ENCODE measurements around the gene RAI1. TPM values are rescaled to one million over a fixed set of nuclear protein-coding genes. Genes with fewer than 3 reads are reported as not detected.

Gene RAI1
- polyA plus RNA-seq, 1 donor from 2014 or later, result 3.0 TPM

DNA sequence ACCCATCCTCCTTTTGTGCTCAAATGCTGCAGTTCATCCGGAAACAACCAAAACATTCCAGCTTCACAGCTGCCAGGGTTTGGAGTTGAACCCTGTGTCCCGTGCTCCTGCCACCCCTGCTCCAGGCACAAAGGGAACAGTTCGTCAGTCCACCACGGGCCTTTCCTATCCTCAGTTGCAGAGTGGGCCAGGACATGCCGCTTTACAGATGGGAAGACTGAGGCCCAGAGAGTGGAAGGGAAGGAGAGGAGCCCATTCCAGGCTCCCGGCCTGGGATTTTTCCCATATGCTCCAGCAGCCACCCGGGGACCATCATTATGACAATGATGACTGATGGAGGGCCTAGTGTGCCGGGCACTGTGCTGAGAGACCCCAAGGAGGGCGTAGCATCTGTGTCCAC is 27.6 kb downstream of the RAI1 start:
- Mint-ChIP-seq H3K36me3 (peaks cover 3% of the 10 kb centered on the region), H3K4me1 (peaks cover 8 to 10% (median 10%) of the 10 kb centered on the region in 3 donors), H3K9me3 (no peaks in the 10 kb centered on the region), H3K4me3 (no peak overlapping the region), H3K27ac (no peak overlapping the region), H3K27me3 (no peaks in the 10 kb centered on the region)

- Mint-ChIP-seq H3K4me3 (no peak overlapping the region), H3K27ac (no peak overlapping the region), H3K9me3 (no peaks in the 10 kb centered on the region), H3K36me3 (peaks cover 3% of the 10 kb centered on the region), H3K4me1 (peaks cover 12 to 15% (median 14%) of the 10 kb centered on the region in 3 donors), H3K27me3 (no peaks in the 10 kb centered on the region)
Observed at GRCh38 chr17:17709815-17710321, 28.6 kb downstream of the RAI1 start.

DNA sequence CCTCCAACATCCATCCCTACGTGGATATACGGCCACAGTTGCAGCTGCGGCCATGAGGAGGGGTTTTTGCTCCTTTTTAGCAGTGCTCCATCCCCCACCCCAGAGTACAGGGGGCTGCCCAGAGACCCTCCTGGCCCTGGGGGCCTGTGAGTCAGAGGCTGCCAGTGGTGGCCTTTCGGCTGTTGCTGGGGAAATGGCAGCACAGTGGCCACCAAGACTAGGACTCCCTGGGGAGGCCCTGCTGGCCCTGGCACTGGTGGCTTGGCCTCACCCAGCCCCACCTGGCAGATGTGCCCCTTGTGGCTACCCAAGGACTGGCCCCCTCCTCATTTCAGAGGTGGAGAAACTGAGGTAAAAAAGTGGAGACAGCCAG is 29.1 kb downstream of the RAI1 start:
- Mint-ChIP-seq H3K4me1 (peaks cover 12 to 16% (median 14%) of the 10 kb centered on the region in 3 donors), H3K4me3 (no peak overlapping the region), H3K27ac (peak overlapping the region in 1 of 3 donors; percentile 74), H3K36me3 (peaks cover 3% of the 10 kb centered on the region), H3K9me3 (no peaks in the 10 kb centered on the region), H3K27me3 (no peaks in the 10 kb centered on the region)

DNA sequence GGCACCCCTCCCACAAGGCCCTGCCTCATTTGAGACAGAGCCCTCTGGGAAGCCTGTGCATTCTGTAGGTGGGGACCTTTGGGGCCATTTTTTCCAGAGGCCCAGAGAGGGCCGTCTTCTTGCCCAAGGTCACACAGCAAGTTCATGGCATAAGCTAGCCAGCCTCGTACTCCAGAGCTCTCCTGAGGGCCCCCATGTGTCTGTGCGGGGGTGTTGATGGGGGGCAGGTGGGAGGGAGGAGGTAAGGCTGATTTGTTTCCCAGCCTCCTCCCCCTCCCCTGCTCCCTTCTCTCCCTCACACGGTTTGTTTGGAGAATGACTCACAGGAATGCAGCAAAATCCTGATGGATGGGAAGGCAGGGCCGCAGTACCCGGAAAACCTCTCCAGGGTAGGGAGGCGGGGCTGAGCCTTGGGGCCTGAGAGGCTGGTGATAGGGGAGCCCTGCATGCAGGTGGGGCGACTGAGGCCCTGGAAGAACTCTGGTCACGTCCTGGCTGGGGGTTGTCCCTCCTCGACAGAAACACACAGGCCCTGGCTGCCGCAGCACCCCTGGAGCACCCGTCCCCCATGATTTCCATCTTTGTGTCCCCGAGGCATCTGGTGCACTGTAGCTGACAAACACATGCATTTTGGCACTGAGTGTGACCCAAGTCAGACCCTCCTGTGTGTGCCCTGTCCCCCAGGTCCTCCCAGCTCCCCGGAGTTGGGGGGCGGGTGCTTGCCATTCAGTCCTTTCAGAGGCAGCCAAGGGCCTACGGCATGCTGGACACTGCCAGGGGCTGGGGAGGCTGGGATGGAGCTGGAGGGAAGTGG is 29.7 kb downstream of the RAI1 start:
- Mint-ChIP-seq H3K27me3 (no peaks in the 10 kb centered on the region), H3K36me3 (peaks cover 3% of the 10 kb centered on the region), H3K9me3 (no peaks in the 10 kb centered on the region), H3K4me1 (peaks cover 12 to 16% (median 14%) of the 10 kb centered on the region in 3 donors), H3K4me3 (no peak overlapping the region), H3K27ac (peak overlapping the region in 1 of 3 donors; percentile 74)

- Mint-ChIP-seq H3K9me3 (no peaks in the 10 kb centered on the region), H3K36me3 (peaks cover 3% of the 10 kb centered on the region), H3K27ac (no peak overlapping the region), H3K27me3 (no peaks in the 10 kb centered on the region), H3K4me3 (peak overlapping the region in 1 of 4 donors; percentile 87), H3K4me1 (peaks cover 12 to 17% (median 16%) of the 10 kb centered on the region in 3 donors)
Observed at GRCh38 chr17:17711641-17712162, 30.4 kb downstream of the RAI1 start.

- Mint-ChIP-seq H3K4me1 (peaks cover 12 to 17% (median 16%) of the 10 kb centered on the region in 3 donors), H3K36me3 (peaks cover 3% of the 10 kb centered on the region), H3K27me3 (no peaks in the 10 kb centered on the region), H3K9me3 (no peaks in the 10 kb centered on the region), H3K27ac (peak overlapping the region; percentile 23 to 61 (median 41)), H3K4me3 (peak overlapping the region in 2 of 4 donors; percentile 84 to 87)
Observed at GRCh38 chr17:17712268-17712924, 31.1 kb downstream of the RAI1 start.

GRCh38 chr17:17713839-17714238 is 32.6 kb downstream of the RAI1 start:
- Mint-ChIP-seq H3K9me3 (no peaks in the 10 kb centered on the region), H3K4me3 (peak overlapping the region in 1 of 4 donors; percentile 66), H3K27ac (peak overlapping the region in 1 of 3 donors; percentile 5), H3K36me3 (peaks cover 6% of the 10 kb centered on the region), H3K4me1 (peaks cover 12 to 17% (median 17%) of the 10 kb centered on the region in 3 donors), H3K27me3 (no peaks in the 10 kb centered on the region)

- peaks cover 16 to 17% (median 17%) of the 10 kb centered on the region in 3 donors for H3K4me1 Mint-ChIP-seq
- H3K9me3 Mint-ChIP-seq, result no peaks in the 10 kb centered on the region
- peaks cover 6% of the 10 kb centered on the region for H3K36me3 Mint-ChIP-seq
- no peaks in the 10 kb centered on the region for H3K27me3 Mint-ChIP-seq
- no peak overlapping the region for H3K27ac Mint-ChIP-seq
- H3K4me3 Mint-ChIP-seq, result peak overlapping the region in 1 of 4 donors; percentile 66
Observed at GRCh38 chr17:17714261-17714866, 33.1 kb downstream of the RAI1 start.

GRCh38 chr17:17714879-17715278 is 33.6 kb downstream of the RAI1 start:
- peaks cover 4% of the 10 kb centered on the region for H3K36me3 Mint-ChIP-seq
- no peaks in the 10 kb centered on the region for H3K9me3 Mint-ChIP-seq
- H3K27ac Mint-ChIP-seq, result no peak overlapping the region
- H3K4me1 Mint-ChIP-seq, result peaks cover 16 to 19% (median 17%) of the 10 kb centered on the region in 3 donors
- H3K27me3 Mint-ChIP-seq, result no peaks in the 10 kb centered on the region
- H3K4me3 Mint-ChIP-seq, result no peak overlapping the region

DNA sequence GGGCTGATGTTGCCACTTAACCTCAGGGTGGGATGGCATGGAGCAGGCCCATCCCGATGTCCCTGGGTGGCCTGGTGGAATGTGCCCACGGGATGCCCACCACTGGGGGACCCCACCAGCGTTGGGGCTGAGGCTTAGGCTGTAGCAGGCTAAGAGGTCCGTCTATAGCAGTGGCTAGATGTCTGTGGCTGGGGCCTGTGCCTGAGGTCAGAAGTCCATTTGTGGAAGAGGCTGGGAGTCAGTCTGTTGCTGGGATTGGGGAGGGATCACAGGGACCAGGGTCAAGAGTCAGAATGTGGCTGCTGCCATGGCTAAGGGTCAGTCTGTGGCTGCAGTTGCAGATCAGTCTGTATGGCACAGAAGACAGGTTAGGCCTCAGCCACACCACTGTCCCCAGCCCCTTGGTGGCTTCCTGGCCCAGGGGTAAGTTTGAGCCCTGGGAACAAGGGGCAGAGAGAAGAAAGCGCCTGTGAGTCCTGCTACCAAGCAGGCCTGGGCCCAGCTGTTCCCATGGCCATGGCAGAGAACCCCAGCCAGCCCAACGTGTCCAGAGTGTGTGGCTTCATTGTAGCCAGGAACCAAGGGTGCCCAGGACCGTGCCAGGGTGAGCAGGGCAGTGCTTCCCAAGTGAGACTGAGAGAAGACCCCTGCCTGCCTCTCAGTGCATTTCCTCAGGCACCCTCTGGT is 35.7 kb downstream of the RAI1 start:
- Mint-ChIP-seq H3K36me3 (peaks cover 9% of the 10 kb centered on the region), H3K4me1 (peaks cover 19 to 29% (median 20%) of the 10 kb centered on the region in 3 donors), H3K27me3 (peaks cover 10% of the 10 kb centered on the region), H3K9me3 (no peaks in the 10 kb centered on the region), H3K4me3 (no peak overlapping the region), H3K27ac (no peak overlapping the region)

- no peak overlapping the region for H3K4me3 Mint-ChIP-seq
- H3K9me3 Mint-ChIP-seq, result no peaks in the 10 kb centered on the region
- peaks cover 21 to 31% (median 22%) of the 10 kb centered on the region in 3 donors for H3K4me1 Mint-ChIP-seq
- H3K27ac Mint-ChIP-seq, result no peak overlapping the region
- peaks cover 9% of the 10 kb centered on the region for H3K36me3 Mint-ChIP-seq
- H3K27me3 Mint-ChIP-seq, result peaks cover 20% of the 10 kb centered on the region
Observed at GRCh38 chr17:17718251-17718650, 37.0 kb downstream of the RAI1 start.

DNA sequence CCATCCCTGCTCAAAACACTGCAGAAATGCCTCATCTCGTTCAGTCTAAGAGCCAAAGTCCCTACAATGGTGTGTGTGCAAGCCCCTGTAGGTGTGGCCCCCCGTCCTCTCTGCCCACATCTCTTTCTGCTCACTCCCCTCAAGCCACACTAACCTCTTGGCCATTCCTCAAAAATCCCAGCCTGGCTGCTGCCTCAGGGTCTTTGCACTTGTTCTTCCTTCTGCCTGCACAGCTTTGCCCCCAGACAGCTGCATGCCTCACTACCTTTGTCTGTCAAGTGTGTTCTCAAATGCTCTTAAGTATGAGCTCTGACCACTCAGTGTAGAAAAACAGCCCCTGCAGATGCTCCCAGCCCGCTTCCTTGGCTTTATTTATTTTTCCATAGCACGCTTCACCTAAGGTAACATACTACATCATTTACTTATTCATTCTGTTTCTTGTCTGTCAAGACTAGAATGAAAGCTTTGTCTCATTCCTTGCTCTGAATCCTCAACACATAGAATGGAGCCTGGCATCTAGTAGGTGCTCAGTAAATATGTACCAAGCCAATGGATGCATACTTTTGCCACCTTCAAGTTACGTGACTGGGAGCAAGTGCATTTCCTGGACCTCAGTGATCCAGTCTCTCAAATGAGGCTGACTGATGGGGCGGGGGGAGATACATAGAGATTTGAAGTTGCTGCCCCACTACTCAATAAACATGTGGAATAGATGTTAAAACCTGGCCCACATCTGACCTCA is 38.1 kb downstream of the RAI1 start:
- Mint-ChIP-seq H3K27ac (no peak overlapping the region), H3K36me3 (peaks cover 9% of the 10 kb centered on the region), H3K4me1 (peaks cover 19 to 28% (median 24%) of the 10 kb centered on the region in 3 donors), H3K27me3 (peaks cover 23% of the 10 kb centered on the region), H3K4me3 (no peak overlapping the region), H3K9me3 (no peaks in the 10 kb centered on the region)

- H3K36me3 Mint-ChIP-seq, result peaks cover 9% of the 10 kb centered on the region
- no peaks in the 10 kb centered on the region for H3K9me3 Mint-ChIP-seq
- H3K27ac Mint-ChIP-seq, result peak overlapping the region in 1 of 3 donors; percentile 23
- H3K27me3 Mint-ChIP-seq, result peaks cover 25% of the 10 kb centered on the region
- H3K4me3 Mint-ChIP-seq, result no peak overlapping the region
- H3K4me1 Mint-ChIP-seq, result peaks cover 19 to 28% (median 22%) of the 10 kb centered on the region in 3 donors
Observed at GRCh38 chr17:17719966-17720543, 38.8 kb downstream of the RAI1 start.
